PFSK-1 (cell line): ENCODE measurements around the gene UBE2D2.

Source experiments
- POLR2AphosphoS5 ChIP-seq: IDR thresholded peaks from 2 replicates; pipeline ENCODE4 v1.6.1; 2012; ENCODE audit warnings: low read depth, mild to moderate bottlenecking, control low read depth, low read length, moderate library complexity
- TAF1 ChIP-seq: IDR thresholded peaks from 2 replicates; pipeline ENCODE4 v1.6.1; 2012; ENCODE audit warnings: low read length, control low read depth, borderline replicate concordance; ENCODE audit not compliant: insufficient read depth
- TF ChIP-seq, protein P1 (sequence below), 2 experiments: IDR thresholded peaks; 2 replicates each; pipeline versions ENCODE4 v1.6.1 to v1.8.0; 2011 to 2012; ENCODE audit warnings: low read depth in 2 of 2, low read length in 2 of 2, control low read depth in 1 of 2, inconsistent platforms in 1 of 2, mild to moderate bottlenecking in 1 of 2, moderate library complexity in 1 of 2; ENCODE audit not compliant: insufficient read depth in 1 of 2

DNA sequence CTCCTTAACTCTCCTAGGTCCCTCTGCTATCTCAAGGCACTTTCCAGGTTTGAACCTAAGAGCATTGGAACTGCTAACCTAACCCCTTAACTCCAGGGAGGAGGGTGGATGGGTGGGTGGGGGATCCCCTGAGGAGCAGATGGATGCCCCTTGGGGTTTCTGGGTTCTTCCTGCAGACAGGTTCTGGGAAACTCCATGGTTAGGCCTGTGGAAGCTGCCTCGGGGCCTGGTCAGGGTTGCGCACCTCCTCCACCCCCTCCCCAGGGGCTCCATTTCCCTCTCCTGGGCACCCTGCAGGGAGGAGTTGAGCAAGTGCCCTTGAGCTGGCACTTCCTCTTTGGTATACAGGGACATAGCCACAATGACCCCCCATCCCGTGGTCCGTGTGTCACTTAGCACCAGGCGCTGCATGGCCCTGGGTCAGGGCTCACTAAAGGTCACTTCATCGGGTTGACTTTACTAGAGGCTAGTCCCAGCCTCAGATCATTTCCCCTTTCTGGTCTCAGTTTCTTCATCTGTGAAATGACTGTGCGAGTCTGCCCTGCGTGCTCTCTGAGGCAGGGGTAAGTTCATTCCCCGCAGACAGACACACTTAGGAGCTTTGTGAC lies 103.1 kb downstream of the UBE2D2 start:
- TF ChIP-seq, protein P1, sequence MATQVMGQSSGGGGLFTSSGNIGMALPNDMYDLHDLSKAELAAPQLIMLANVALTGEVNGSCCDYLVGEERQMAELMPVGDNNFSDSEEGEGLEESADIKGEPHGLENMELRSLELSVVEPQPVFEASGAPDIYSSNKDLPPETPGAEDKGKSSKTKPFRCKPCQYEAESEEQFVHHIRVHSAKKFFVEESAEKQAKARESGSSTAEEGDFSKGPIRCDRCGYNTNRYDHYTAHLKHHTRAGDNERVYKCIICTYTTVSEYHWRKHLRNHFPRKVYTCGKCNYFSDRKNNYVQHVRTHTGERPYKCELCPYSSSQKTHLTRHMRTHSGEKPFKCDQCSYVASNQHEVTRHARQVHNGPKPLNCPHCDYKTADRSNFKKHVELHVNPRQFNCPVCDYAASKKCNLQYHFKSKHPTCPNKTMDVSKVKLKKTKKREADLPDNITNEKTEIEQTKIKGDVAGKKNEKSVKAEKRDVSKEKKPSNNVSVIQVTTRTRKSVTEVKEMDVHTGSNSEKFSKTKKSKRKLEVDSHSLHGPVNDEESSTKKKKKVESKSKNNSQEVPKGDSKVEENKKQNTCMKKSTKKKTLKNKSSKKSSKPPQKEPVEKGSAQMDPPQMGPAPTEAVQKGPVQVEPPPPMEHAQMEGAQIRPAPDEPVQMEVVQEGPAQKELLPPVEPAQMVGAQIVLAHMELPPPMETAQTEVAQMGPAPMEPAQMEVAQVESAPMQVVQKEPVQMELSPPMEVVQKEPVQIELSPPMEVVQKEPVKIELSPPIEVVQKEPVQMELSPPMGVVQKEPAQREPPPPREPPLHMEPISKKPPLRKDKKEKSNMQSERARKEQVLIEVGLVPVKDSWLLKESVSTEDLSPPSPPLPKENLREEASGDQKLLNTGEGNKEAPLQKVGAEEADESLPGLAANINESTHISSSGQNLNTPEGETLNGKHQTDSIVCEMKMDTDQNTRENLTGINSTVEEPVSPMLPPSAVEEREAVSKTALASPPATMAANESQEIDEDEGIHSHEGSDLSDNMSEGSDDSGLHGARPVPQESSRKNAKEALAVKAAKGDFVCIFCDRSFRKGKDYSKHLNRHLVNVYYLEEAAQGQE (IDR thresholded peaks at IDR 0.05; ENCODE audit: insufficient read depth in 1 of 2, low read depth in 2 of 2, low read length in 2 of 2) = no peak
- TF ChIP-seq POLR2AphosphoS5 = no peak
- TF ChIP-seq TAF1 = no peak
